Fibroblast of lung (primary cell): ENCODE data around the gene NR3C2.

Experiments
- CTCF ChIP-seq, 2 donors: IDR thresholded peaks in 1 of 2; conservative IDR thresholded peaks in 1 of 2; 1 replicate in 1 of 2; 2 replicates in 1 of 2; pipeline ENCODE4 v1.5.1; 2011 to 2012; ENCODE audit warnings: low read length in 2 of 2, control low read depth in 1 of 2, inconsistent platforms in 1 of 2, low read depth in 1 of 2, mild to moderate bottlenecking in 1 of 2
- EZH2 ChIP-seq: IDR thresholded peaks from 2 replicates; pipeline ENCODE4 v1.5.1; 2012; ENCODE audit warnings: low read length, control low read depth, mild to moderate bottlenecking; ENCODE audit errors: missing control alignments

DNA sequence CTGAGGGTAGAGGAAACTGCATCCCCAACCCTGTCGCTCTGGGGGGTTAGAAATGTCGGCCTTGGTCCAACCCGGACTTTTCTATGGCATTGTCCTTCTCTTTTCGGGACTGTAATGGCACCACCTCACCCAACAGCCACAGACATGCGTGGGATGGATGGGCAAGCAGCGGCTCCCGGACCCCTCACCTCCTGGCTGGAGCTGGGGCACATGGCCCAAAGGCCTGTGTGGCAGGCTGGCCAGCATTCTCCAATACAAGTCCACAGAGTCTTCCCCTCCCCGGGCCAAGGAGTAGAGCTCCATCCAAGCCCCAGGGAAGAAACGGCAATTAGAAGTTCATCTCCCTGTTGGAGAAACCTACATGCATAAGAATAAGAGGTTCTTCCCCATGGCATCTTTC lies 142.9 kb downstream of the NR3C2 start:
- TF ChIP-seq CTCF (conservative IDR thresholded peaks at IDR 0.05 in 1 of 2, IDR thresholded peaks at IDR 0.05 in 1 of 2; ENCODE audit: low read depth in 1 of 2, low read length in 2 of 2) (no peak), EZH2 (no peak)
